ENCODE measurements around the gene ABCD4.

Gene ABCD4

GRCh38 chr14:74257941-74258763 is 44.6 kb downstream of the ABCD4 start:
- DNase-seq: no peak

- peak; percentile 76 for DNase-seq
These were observed 45.4 kb downstream of the ABCD4 start for GRCh38 chr14:74257078-74257940.

GRCh38 chr14:74255281-74255680 is 47.5 kb downstream of the ABCD4 start:
- DNase-seq: no peak

- no peak for DNase-seq
These were observed 53.0 kb downstream of the ABCD4 start for GRCh38 chr14:74249433-74250375.

GRCh38 chr14:74248017-74248416 is 54.7 kb downstream of the ABCD4 start:
- no peak for DNase-seq

GRCh38 chr14:74246542-74246941 is 56.2 kb downstream of the ABCD4 start:
- DNase-seq: no peak

- DNase-seq: no peak
These were observed 57.4 kb downstream of the ABCD4 start for GRCh38 chr14:74245292-74245691.

GRCh38 chr14:74244115-74244514 is 58.6 kb downstream of the ABCD4 start:
- DNase-seq: no peak

GRCh38 chr14:74243051-74243450 is 59.7 kb downstream of the ABCD4 start:
- DNase-seq: no peak

- no peak for DNase-seq
These were observed 60.0 kb downstream of the ABCD4 start for GRCh38 chr14:74242780-74243042.

GRCh38 chr14:74242021-74242779 is 60.5 kb downstream of the ABCD4 start:
- no peak for DNase-seq

GRCh38 chr14:74241652-74242017 is 61.1 kb downstream of the ABCD4 start:
- no peak for DNase-seq

GRCh38 chr14:74240794-74241651 is 61.7 kb downstream of the ABCD4 start:
- no peak for DNase-seq

GRCh38 chr14:74239848-74240793 is 62.6 kb downstream of the ABCD4 start:
- no peak for DNase-seq

GRCh38 chr14:74238974-74239847 is 63.5 kb downstream of the ABCD4 start, which contains the start of gene VSX2:
Gene VSX2 (plus strand): TSS chr14:74239449. CDS start chr14:74239562, 113 bp downstream.
- DNase-seq: no peak

- DNase-seq: no peak
These were observed 65.3 kb downstream of the ABCD4 start for GRCh38 chr14:74237441-74237840.
